Endodermal cell (in vitro differentiated cells): ENCODE data around the gene DACH2. TPM values are rescaled to one million over a fixed set of nuclear protein-coding genes. Genes with fewer than 3 reads are reported as not detected.

Source experiments
- DNase-seq: peaks from one replicate; pipeline ENCODE4 v3.0.0-alpha.2; 2017
- H3K27ac ChIP-seq: 2 replicates; pipeline ENCODE4 v1.5.1; 2013; ENCODE audit warnings: mild to moderate bottlenecking, low read depth, low read length, moderate library complexity
- H3K27me3 ChIP-seq: 2 replicates; pipeline ENCODE4 v1.6.1; 2013; ENCODE audit warnings: mild to moderate bottlenecking, low read length, moderate library complexity; ENCODE audit not compliant: insufficient read depth, control insufficient read depth, poor library complexity, severe bottlenecking
- H3K36me3 ChIP-seq: 2 replicates; pipeline ENCODE4 v1.7.0; 2013; ENCODE audit warnings: mild to moderate bottlenecking, low read length, moderate library complexity; ENCODE audit not compliant: control insufficient read depth, insufficient read depth
- H3K4me1 ChIP-seq: one replicate; pipeline ENCODE4 v1.7.0; 2013; ENCODE audit warnings: low read length; ENCODE audit not compliant: control insufficient read depth, insufficient read depth
- H3K4me3 ChIP-seq: 2 replicates; pipeline ENCODE4 v1.5.1; 2013; ENCODE audit warnings: mild to moderate bottlenecking, low read length, moderate library complexity
- H3K9ac ChIP-seq: 2 replicates; pipeline ENCODE4 v1.6.1; 2013; ENCODE audit warnings: mild to moderate bottlenecking, low read length, moderate library complexity; ENCODE audit not compliant: poor library complexity, severe bottlenecking; ENCODE audit errors: extremely low read depth
- H3K9me3 ChIP-seq: 2 replicates; pipeline ENCODE4 v1.6.1; 2013; ENCODE audit warnings: mild to moderate bottlenecking, low read length, moderate library complexity; ENCODE audit not compliant: control insufficient read depth
- H3K27ac Mint-ChIP-seq: 2 replicates; pipeline ENCODE4 v1.8.0; 2020; ENCODE audit warnings: mixed read lengths
- H3K27me3 Mint-ChIP-seq: 2 replicates; pipeline ENCODE4 v1.8.0; 2021; ENCODE audit warnings: mild to moderate bottlenecking, mixed read lengths; ENCODE audit not compliant: insufficient read depth
- H3K36me3 Mint-ChIP-seq: 2 replicates; pipeline ENCODE4 v1.8.0; 2020; ENCODE audit warnings: low read depth, mixed read lengths
- H3K4me1 Mint-ChIP-seq: 2 replicates; pipeline ENCODE4 v1.8.0; 2020; ENCODE audit warnings: mixed read lengths
- H3K4me3 Mint-ChIP-seq: 2 replicates; pipeline ENCODE4 v1.8.0; 2020; ENCODE audit warnings: mild to moderate bottlenecking, moderate library complexity, mixed read lengths
- H3K9me3 Mint-ChIP-seq: 2 replicates; pipeline ENCODE4 v1.8.0; 2020; ENCODE audit warnings: mild to moderate bottlenecking, mixed read lengths
- CTCF ChIP-seq: fragments of 200-600 bp; sonication (generic); conservative IDR thresholded peaks from 2 replicates; pipeline ENCODE4 v1.5.0; 2021; ENCODE audit warnings: antibody characterized with exemption, mild to moderate bottlenecking
- WGBS, 2 experiments: methylation state at CpG; one replicate each; pipeline versions ENCODE4 v1.1.5 to v1.1.7; 2013; ENCODE audit warnings: missing lambda C conversion rate in 2 of 2, mixed read lengths in 1 of 2; ENCODE audit not compliant: insufficient coverage in 1 of 2, insufficient read length in 1 of 2; 5-methylcytosine and 5-hydroxymethylcytosine counted together
- total RNA-seq, 2 donors: library from RNA; stranded (reverse); fragmentation: NEBNext Ultra II Directional in 1 of 2; extraction: Animal tissue kit (Norgen Biotek cat#: 25700) in 1 of 2; gene quantifications; 2 replicates in 1 of 2; 3 replicates in 1 of 2; pipeline ENCODE4 v1.2.1, GENCODE V29; 2021

The DACH2 gene
- total RNA-seq, 2 donors from 2014 or later: 2.2 to 2.3 TPM

GRCh38 chrX:86711531-86712180 is 563.4 kb downstream of the DACH2 start:
- WGBS, 2 experiments: 92 to 93% methylated on average over 3 to 5 of the region's 5 CpGs
- no peak overlapping the region for H3K27ac ChIP-seq
- no peak for DNase-seq
- no peak for TF ChIP-seq CTCF
- no peak overlapping the region for H3K4me3 ChIP-seq
- H3K27me3 ChIP-seq: no peaks in the 10 kb centered on the region
- no peaks in the 10 kb centered on the region for H3K4me1 ChIP-seq
- H3K9me3 ChIP-seq: no peaks in the 10 kb centered on the region
- Mint-ChIP-seq H3K27ac (no peak overlapping the region), H3K4me1 (no peaks in the 10 kb centered on the region), H3K9me3 (no peaks in the 10 kb centered on the region), H3K4me3 (no peak overlapping the region), H3K36me3 (no peaks in the 10 kb centered on the region), H3K27me3 (no peaks in the 10 kb centered on the region)
- no peaks in the 10 kb centered on the region for H3K36me3 ChIP-seq
- H3K9ac ChIP-seq: no peak overlapping the region

- Mint-ChIP-seq H3K27me3 (no peaks in the 10 kb centered on the region), H3K4me3 (no peak overlapping the region), H3K36me3 (no peaks in the 10 kb centered on the region), H3K9me3 (no peaks in the 10 kb centered on the region), H3K4me1 (no peaks in the 10 kb centered on the region), H3K27ac (no peak overlapping the region)
- H3K9ac ChIP-seq: no peak overlapping the region
- H3K27ac ChIP-seq: no peak overlapping the region
- no peaks in the 10 kb centered on the region for H3K9me3 ChIP-seq
- no peaks in the 10 kb centered on the region for H3K36me3 ChIP-seq
- H3K27me3 ChIP-seq: no peaks in the 10 kb centered on the region
- H3K4me3 ChIP-seq: no peak overlapping the region
- WGBS, 2 experiments: 100% methylated on average over 1 of the region's 1 CpG; no CpG with 5 or more reads in 1 of the 2 experiments
- H3K4me1 ChIP-seq: no peaks in the 10 kb centered on the region
- no peak for TF ChIP-seq CTCF
- DNase-seq: no peak
Observed at GRCh38 chrX:86714441-86714840, 566.2 kb downstream of the DACH2 start.

GRCh38 chrX:86724277-86724676 is 576.0 kb downstream of the DACH2 start:
- H3K9me3 Mint-ChIP-seq: peaks cover 19% of the 10 kb centered on the region
- Histone ChIP-seq H3K36me3 (no peaks in the 10 kb centered on the region), H3K9ac (no peak overlapping the region), H3K27ac (no peak overlapping the region), H3K4me1 (no peaks in the 10 kb centered on the region), H3K4me3 (no peak overlapping the region), H3K27me3 (no peaks in the 10 kb centered on the region), H3K9me3 (no peaks in the 10 kb centered on the region)
- no peaks in the 10 kb centered on the region for H3K4me1 Mint-ChIP-seq
- 67% methylated on average over 1 of the region's 3 CpGs; no CpG with 5 or more reads in 1 of the 2 experiments for WGBS, 2 experiments
- no peak overlapping the region for H3K4me3 Mint-ChIP-seq
- no peak for TF ChIP-seq CTCF
- no peaks in the 10 kb centered on the region for H3K36me3 Mint-ChIP-seq
- no peaks in the 10 kb centered on the region for H3K27me3 Mint-ChIP-seq
- no peak for DNase-seq
- H3K27ac Mint-ChIP-seq: no peak overlapping the region
